GM23338 (cell line): Measurements from ENCODE around the gene AKNA. TPM values are rescaled to one million over a fixed set of nuclear protein-coding genes. Genes with fewer than 3 reads are reported as not detected.

Experiments used
- ATAC-seq: fragments of 200-7000 bp; cut with Tn5 transposase; 3 replicates; pipeline ENCODE4 v1.9.1; 2020
- DNase-seq: peaks from one replicate; pipeline ENCODE4 v3.0.0-alpha.2; 2015; ENCODE audit warnings: low spot score
- H2AFZ ChIP-seq: fragments of 200-600 bp; sonication (generic); 2 replicates; pipeline ENCODE4 v1.8.0; 2016; ENCODE audit warnings: antibody characterized with exemption, mild to moderate bottlenecking, moderate library complexity
- H3F3A ChIP-seq: fragments of 200-600 bp; sonication (generic); replicated peaks from 2 replicates; pipeline ENCODE4 v1.8.0; 2017; ENCODE audit warnings: antibody characterized with exemption, mixed run types, low read depth
- H3K27ac ChIP-seq: fragments of 200-600 bp; sonication (generic); 2 replicates; pipeline ENCODE4 v1.6.1; 2016; ENCODE audit warnings: low read depth
- H3K27me3 ChIP-seq: fragments of 200-600 bp; sonication (generic); 2 replicates; pipeline ENCODE4 v1.8.0; 2016; ENCODE audit warnings: mild to moderate bottlenecking, mixed run types, moderate library complexity; ENCODE audit not compliant: insufficient read depth
- H3K36me3 ChIP-seq: fragments of 200-600 bp; sonication (generic); 2 replicates; pipeline ENCODE4 v1.8.0; 2016; ENCODE audit warnings: mild to moderate bottlenecking; ENCODE audit not compliant: insufficient read depth
- H3K4me1 ChIP-seq: fragments of 200-600 bp; sonication (generic); 2 replicates; pipeline ENCODE4 v1.8.0; 2016; ENCODE audit warnings: mild to moderate bottlenecking, moderate library complexity; ENCODE audit not compliant: insufficient read depth
- H3K4me2 ChIP-seq: fragments of 200-600 bp; sonication (generic); 2 replicates; pipeline ENCODE4 v1.7.1; 2017; ENCODE audit warnings: mixed run types
- H3K4me3 ChIP-seq: fragments of 200-600 bp; sonication (generic); 2 replicates; pipeline ENCODE4 v1.6.1; 2016; ENCODE audit warnings: mixed run types
- H3K79me2 ChIP-seq: fragments of 200-600 bp; sonication (generic); replicated peaks from 2 replicates; pipeline ENCODE4 v1.8.0; 2017; ENCODE audit warnings: mild to moderate bottlenecking; ENCODE audit not compliant: insufficient read depth
- H3K9me2 ChIP-seq: fragments of 200-600 bp; sonication (generic); 2 replicates; pipeline ENCODE4 v1.8.0; 2017; ENCODE audit not compliant: insufficient read depth
- H4K20me1 ChIP-seq: fragments of 200-600 bp; sonication (generic); replicated peaks from 2 replicates; pipeline ENCODE4 v1.8.0; 2017; ENCODE audit warnings: mild to moderate bottlenecking; ENCODE audit not compliant: insufficient read depth
- H3K27ac Mint-ChIP-seq: 2 replicates; pipeline ENCODE4 v1.8.0; 2020; ENCODE audit warnings: inconsistent platforms, mild to moderate bottlenecking, moderate library complexity, mixed read lengths
- H3K27me3 Mint-ChIP-seq: 3 replicates; pipeline ENCODE4 v1.8.0; 2022; ENCODE audit warnings: low read depth, mild to moderate bottlenecking, moderate library complexity, mixed read lengths, inconsistent platforms; ENCODE audit not compliant: insufficient read depth, poor library complexity
- H3K36me3 Mint-ChIP-seq: 3 replicates; pipeline ENCODE4 v1.8.0; 2021; ENCODE audit warnings: low read depth, mild to moderate bottlenecking, inconsistent platforms, moderate library complexity, mixed read lengths
- H3K4me1 Mint-ChIP-seq: 3 replicates; pipeline ENCODE4 v1.8.0; 2020; ENCODE audit warnings: mild to moderate bottlenecking, inconsistent platforms, mixed read lengths
- H3K4me3 Mint-ChIP-seq: 3 replicates; pipeline ENCODE4 v1.8.0; 2021; ENCODE audit warnings: moderate library complexity, mild to moderate bottlenecking, inconsistent platforms, mixed read lengths
- H3K9me3 Mint-ChIP-seq: 3 replicates; pipeline ENCODE4 v1.8.0; 2020; ENCODE audit warnings: moderate library complexity, mild to moderate bottlenecking, inconsistent platforms, mixed read lengths
- CREB1 ChIP-seq: fragments of 250-450 bp; sonication (Bioruptor Pico); IDR thresholded peaks from 2 replicates; pipeline ENCODE4 v1.5.0; 2020; ENCODE audit warnings: low read depth, mild to moderate bottlenecking, moderate library complexity
- EZH2 ChIP-seq: fragments of 200-600 bp; sonication (generic); IDR thresholded peaks from one replicate; pipeline ENCODE4 v1.8.0; 2017; ENCODE audit warnings: antibody characterized with exemption, mild to moderate bottlenecking, low read depth; ENCODE audit not compliant: unreplicated experiment
- EZH2phosphoT487 ChIP-seq: fragments of 200-600 bp; sonication (generic); IDR thresholded peaks from one replicate; pipeline ENCODE4 v1.8.1; 2018; ENCODE audit warnings: antibody characterized with exemption; ENCODE audit not compliant: unreplicated experiment
- POLR2AphosphoS5 ChIP-seq: IDR thresholded peaks from 2 replicates; pipeline ENCODE4 v1.6.1; 2016; ENCODE audit warnings: antibody characterized with exemption, low read depth
- STAT1 ChIP-seq: IDR thresholded peaks from one replicate; pipeline ENCODE4 v1.6.1; 2016; ENCODE audit warnings: antibody characterized with exemption; ENCODE audit not compliant: unreplicated experiment
- ZNF114 ChIP-seq: fragments of 250-450 bp; sonication (Bioruptor Pico); IDR thresholded peaks from 2 replicates; pipeline ENCODE4 v1.5.0; 2020; ENCODE audit warnings: mild to moderate bottlenecking, moderate library complexity
- ZNF331 ChIP-seq: fragments of 250-450 bp; sonication (Bioruptor Pico); IDR thresholded peaks from 2 replicates; pipeline ENCODE4 v1.5.0; 2020; ENCODE audit warnings: low read depth, mild to moderate bottlenecking, moderate library complexity
- ZNF462 ChIP-seq: fragments of 250-450 bp; sonication (Bioruptor Pico); IDR thresholded peaks from 2 replicates; pipeline ENCODE4 v1.5.0; 2020; ENCODE audit warnings: mild to moderate bottlenecking, moderate library complexity
- polyA plus RNA-seq: library from polyadenylated mRNA; unstranded; fragments of >200 nt; fragmentation: Nextera tagmentation; extraction: Ambion mirVana; gene quantifications from 2 replicates; pipeline ENCODE4 v1.2.1, GENCODE V29; 2016
- total RNA-seq: library from RNA; depleted of rRNA; stranded (reverse); fragments of >200 nt; shearing (Covaris generic); gene quantifications from 2 replicates; pipeline ENCODE4 v1.2.3, GENCODE V29; 2014
- TF ChIP-seq, protein P1 (sequence below): IDR thresholded peaks from one replicate; pipeline ENCODE4 v1.6.1; 2018; ENCODE audit warnings: antibody characterized with exemption; ENCODE audit not compliant: unreplicated experiment

The AKNA gene
- total and polyA plus RNA-seq, 2 experiments from 2014 or later: 9.0 to 28.1 TPM

- TF ChIP-seq EZH2phosphoT487: no peak
- TF ChIP-seq, protein P1, sequence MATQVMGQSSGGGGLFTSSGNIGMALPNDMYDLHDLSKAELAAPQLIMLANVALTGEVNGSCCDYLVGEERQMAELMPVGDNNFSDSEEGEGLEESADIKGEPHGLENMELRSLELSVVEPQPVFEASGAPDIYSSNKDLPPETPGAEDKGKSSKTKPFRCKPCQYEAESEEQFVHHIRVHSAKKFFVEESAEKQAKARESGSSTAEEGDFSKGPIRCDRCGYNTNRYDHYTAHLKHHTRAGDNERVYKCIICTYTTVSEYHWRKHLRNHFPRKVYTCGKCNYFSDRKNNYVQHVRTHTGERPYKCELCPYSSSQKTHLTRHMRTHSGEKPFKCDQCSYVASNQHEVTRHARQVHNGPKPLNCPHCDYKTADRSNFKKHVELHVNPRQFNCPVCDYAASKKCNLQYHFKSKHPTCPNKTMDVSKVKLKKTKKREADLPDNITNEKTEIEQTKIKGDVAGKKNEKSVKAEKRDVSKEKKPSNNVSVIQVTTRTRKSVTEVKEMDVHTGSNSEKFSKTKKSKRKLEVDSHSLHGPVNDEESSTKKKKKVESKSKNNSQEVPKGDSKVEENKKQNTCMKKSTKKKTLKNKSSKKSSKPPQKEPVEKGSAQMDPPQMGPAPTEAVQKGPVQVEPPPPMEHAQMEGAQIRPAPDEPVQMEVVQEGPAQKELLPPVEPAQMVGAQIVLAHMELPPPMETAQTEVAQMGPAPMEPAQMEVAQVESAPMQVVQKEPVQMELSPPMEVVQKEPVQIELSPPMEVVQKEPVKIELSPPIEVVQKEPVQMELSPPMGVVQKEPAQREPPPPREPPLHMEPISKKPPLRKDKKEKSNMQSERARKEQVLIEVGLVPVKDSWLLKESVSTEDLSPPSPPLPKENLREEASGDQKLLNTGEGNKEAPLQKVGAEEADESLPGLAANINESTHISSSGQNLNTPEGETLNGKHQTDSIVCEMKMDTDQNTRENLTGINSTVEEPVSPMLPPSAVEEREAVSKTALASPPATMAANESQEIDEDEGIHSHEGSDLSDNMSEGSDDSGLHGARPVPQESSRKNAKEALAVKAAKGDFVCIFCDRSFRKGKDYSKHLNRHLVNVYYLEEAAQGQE: no peak
Observed at GRCh38 chr9:114350636-114351401, 37.0 kb downstream of the AKNA start (continued).

DNA sequence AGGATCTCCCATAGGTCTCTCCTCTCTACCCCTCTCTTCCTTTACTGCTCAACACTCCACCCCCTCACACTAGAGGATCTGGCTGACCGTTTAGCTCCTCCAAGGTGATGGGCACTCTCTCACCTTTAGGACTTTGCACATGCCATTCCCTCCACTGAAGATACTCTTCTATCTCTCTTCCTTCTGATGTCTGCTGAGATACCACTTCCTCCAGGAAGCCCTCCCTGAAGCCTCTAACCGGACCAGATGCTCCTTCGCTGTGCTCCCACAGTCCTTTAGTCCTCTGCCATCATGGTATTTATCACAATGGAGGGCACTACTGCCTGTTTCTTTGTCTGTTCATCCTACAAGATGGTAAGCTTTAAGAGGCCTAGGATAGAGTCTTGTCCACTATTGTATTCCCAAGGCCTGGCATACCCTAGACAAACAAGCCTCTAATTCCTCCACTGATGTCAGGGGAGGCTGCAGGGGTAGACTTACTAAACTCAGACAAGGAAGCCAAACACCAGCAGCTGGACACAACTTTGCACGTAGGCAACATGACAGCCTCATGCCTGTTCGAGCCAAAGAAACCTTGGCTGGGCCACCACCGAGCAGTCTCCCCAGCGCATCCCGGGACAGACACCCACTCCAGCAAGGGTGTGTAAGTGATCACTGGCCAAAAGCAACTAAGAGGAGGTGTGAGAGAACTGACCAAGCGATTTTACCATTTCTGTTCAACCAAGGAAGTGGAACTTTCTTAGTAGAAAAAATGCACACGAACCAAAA, 37.9 kb downstream of the AKNA start:
- H3F3A ChIP-seq: no peaks in the 10 kb centered on the region
- no peaks in the 10 kb centered on the region for H3K4me1 ChIP-seq
- DNase-seq (no peak), ATAC-seq (no peak)
- H4K20me1 ChIP-seq: no peaks in the 10 kb centered on the region
- Mint-ChIP-seq H3K27me3 (peaks cover 18% of the 10 kb centered on the region), H3K36me3 (peaks cover 80% of the 10 kb centered on the region), H3K4me1 (peaks cover 21% of the 10 kb centered on the region), H3K4me3 (peak overlapping the region; percentile 13; the same call in 1 of the 3 replicates), H3K27ac (peak overlapping the region; percentile 96), H3K9me3 (no peaks in the 10 kb centered on the region)
- no peak overlapping the region for H2AFZ ChIP-seq
- H3K27me3 ChIP-seq: no peaks in the 10 kb centered on the region
- no peak overlapping the region for H3K4me3 ChIP-seq
- H3K4me2 ChIP-seq: no peak overlapping the region
- peaks cover 15% of the 10 kb centered on the region; the same call in 1 of the 2 replicates for H3K36me3 ChIP-seq
- no peaks in the 10 kb centered on the region for H3K79me2 ChIP-seq
- H3K27ac ChIP-seq: peak overlapping the region; percentile 74; the same call in 1 of the 2 replicates
- no peaks in the 10 kb centered on the region for H3K9me2 ChIP-seq
- TF ChIP-seq POLR2AphosphoS5 (no peak), ZNF331 (CRISPR knock-in tag) (no peak), CREB1 (CRISPR knock-in tag) (no peak), ZNF114 (CRISPR knock-in tag) (no peak), ZNF462 (CRISPR knock-in tag) (no peak), STAT1 (no peak), EZH2phosphoT487 (no peak), EZH2 (no peak)
- TF ChIP-seq, protein P1: no peak
